ENCODE results near the gene COL27A1. TPM values are rescaled to one million over a fixed set of nuclear protein-coding genes. Genes with fewer than 3 reads are reported as not detected.
A peak's percentile ranks its signal among the peaks of the same experiment; 100 is the strongest.

The COL27A1 gene
- total RNA-seq, 4 donors from 2014 or later = 1.0 to 5.7 (median 3.3) TPM

DNA sequence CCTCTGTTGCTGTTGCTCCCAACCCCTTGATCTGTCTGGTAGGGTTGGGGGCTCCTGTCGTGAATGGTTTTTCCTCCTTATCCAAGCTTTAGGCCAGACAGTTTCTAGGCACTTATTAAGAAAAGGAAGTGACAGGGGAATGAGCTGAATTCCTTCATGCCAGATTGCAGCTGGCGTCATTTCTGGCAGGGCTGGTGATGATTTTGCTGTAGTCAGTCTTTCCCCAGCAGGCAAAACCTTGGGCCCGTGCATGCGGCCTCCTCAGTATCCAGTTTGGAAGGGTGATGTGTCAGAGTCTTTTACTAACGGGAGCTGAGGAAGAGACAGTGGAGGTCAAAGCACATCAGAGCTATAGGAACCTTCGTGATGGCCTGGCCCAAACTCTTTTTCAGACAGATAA lies 58.8 kb downstream of the COL27A1 start:
- no peaks in the 10 kb centered on the region for H3K36me3 ChIP-seq

DNA sequence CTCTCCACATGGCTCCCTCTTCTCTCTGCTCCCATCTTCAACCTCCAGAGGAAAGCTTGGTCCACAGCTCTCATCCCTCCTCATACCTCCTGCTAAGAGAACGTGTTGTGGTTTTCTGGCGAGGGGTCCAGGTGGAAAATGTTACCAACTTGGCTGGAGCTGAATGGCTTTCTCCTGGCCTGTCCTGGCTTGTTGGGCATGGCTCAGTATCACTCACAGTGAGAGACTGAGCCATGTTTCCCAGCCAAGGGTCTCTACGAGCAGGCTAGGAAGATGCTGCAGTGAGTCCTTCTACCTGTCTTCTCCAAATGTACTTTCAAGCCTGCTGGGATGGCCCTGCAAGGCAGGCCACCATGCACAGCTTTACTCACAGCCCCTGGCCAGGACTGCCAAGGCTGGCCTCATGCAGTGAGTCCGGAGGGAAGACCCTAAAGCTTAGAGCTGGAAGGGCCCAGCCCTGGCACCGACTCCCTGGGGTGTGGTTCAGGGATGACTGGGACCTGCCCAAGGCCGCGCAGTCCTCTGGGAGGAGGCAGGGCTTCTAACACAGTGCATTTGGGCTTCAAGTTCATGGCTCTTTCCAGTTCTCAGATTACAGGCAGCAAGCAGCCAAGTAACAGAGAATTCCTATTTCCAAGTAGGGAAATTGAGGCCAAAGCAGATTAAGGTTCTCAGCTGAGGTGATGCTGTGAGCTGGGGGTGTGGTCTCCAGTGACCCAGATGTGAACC lies 59.5 kb downstream of the COL27A1 start:
- no peaks in the 10 kb centered on the region for H3K36me3 ChIP-seq
- H3K27ac ChIP-seq = no peak overlapping the region
- TF ChIP-seq POLR2AphosphoS5 (IDR thresholded peaks at IDR 0.05) (no peak), EP300 (IDR thresholded peaks at IDR 0.05) (no peak), POLR2A (IDR thresholded peaks at IDR 0.05) (no peak)
- TF ChIP-seq, protein P1, sequence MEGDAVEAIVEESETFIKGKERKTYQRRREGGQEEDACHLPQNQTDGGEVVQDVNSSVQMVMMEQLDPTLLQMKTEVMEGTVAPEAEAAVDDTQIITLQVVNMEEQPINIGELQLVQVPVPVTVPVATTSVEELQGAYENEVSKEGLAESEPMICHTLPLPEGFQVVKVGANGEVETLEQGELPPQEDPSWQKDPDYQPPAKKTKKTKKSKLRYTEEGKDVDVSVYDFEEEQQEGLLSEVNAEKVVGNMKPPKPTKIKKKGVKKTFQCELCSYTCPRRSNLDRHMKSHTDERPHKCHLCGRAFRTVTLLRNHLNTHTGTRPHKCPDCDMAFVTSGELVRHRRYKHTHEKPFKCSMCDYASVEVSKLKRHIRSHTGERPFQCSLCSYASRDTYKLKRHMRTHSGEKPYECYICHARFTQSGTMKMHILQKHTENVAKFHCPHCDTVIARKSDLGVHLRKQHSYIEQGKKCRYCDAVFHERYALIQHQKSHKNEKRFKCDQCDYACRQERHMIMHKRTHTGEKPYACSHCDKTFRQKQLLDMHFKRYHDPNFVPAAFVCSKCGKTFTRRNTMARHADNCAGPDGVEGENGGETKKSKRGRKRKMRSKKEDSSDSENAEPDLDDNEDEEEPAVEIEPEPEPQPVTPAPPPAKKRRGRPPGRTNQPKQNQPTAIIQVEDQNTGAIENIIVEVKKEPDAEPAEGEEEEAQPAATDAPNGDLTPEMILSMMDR (IDR thresholded peaks at IDR 0.05) = no peak
- H3K4me3 ChIP-seq = no peak overlapping the region
- no peaks in the 10 kb centered on the region for H3K9me3 ChIP-seq
- H3K4me1 ChIP-seq = peaks cover 0 to 31% (median 14%) of the 10 kb centered on the region in 3 donors
- H3K27me3 ChIP-seq = no peaks in the 10 kb centered on the region
- WGBS, 2 donors (ENCODE audit: low coverage in 1 of 2) = 41% methylated on average over 2 of the region's 7 CpGs; no CpG with 5 or more reads in 1 of the 2 donors
- ATAC-seq = no peak

More for the DNA sequence above, 58.8 kb downstream of the COL27A1 start:
- no peak overlapping the region for H3K4me3 ChIP-seq
- 38% methylated on average over 2 of the region's 6 CpGs; no CpG with 5 or more reads in 1 of the 2 donors for WGBS, 2 donors (ENCODE audit: low coverage in 1 of 2)
- no peaks in the 10 kb centered on the region for H3K27me3 ChIP-seq
- no peaks in the 10 kb centered on the region for H3K9me3 ChIP-seq
- H3K27ac ChIP-seq = no peak overlapping the region
- peaks cover 0 to 25% (median 14%) of the 10 kb centered on the region in 3 donors for H3K4me1 ChIP-seq
- no peak for TF ChIP-seq EP300 (IDR thresholded peaks at IDR 0.05)
- TF ChIP-seq POLR2AphosphoS5 (IDR thresholded peaks at IDR 0.05) = peak; percentile 12
- ATAC-seq = no peak

DNA sequence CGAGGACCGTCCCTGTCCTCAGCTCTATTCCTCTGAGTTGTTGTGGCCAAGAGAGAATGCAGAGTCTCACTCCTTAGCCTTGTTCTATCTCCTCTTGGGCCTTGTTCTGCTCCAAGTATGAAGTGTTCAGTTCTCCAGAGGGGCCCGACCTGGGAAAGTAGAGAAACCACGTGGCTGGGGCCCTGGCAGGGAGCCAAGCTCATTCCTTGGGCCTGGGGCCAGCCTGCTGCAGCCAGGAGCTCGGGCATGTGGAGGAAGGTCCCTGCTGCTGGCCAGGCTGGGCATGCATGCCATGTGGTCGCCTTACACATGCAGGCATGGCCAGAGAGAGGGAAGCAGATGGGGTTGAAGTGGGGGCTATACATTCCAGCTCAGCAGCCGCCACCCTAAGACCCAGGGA lies 60.7 kb downstream of the COL27A1 start:
- WGBS, 2 donors (ENCODE audit: low coverage in 1 of 2) = 80% methylated on average over 1 of the region's 7 CpGs; no CpG with 5 or more reads in 1 of the 2 donors
- Histone ChIP-seq H3K9me3 (no peaks in the 10 kb centered on the region), H3K36me3 (no peaks in the 10 kb centered on the region), H3K4me3 (no peak overlapping the region), H3K4me1 (peaks cover 0 to 39% (median 18%) of the 10 kb centered on the region in 3 donors), H3K27ac (no peak overlapping the region), H3K27me3 (no peaks in the 10 kb centered on the region)
- TF ChIP-seq, protein P1 (IDR thresholded peaks at IDR 0.05) = no peak
- TF ChIP-seq EP300 (IDR thresholded peaks at IDR 0.05) (no peak), POLR2AphosphoS5 (IDR thresholded peaks at IDR 0.05) (no peak), POLR2A (IDR thresholded peaks at IDR 0.05) (no peak)
- ATAC-seq = peak; percentile 42

DNA sequence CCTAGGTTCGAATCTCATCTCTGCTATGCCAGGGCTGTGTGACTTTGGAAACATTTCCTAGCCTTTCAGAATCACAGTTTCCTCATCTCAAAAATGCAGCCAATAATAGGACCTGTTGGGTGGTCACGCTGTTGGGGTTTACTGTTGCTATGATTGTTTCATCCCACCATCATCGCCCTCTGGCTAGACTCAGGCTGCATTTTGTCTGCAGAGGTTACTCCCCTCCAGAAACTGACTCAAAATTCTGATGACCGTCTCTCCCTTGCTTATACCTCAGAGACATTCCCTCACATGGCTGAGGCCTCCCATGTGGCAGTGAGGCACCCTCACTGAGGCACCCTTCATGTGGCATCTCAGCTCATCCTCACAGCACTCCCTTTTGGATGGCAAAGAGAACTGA lies 61.6 kb downstream of the COL27A1 start:
- H3K27ac ChIP-seq = no peak overlapping the region
- H3K27me3 ChIP-seq = no peaks in the 10 kb centered on the region
- H3K9me3 ChIP-seq = no peaks in the 10 kb centered on the region
- H3K36me3 ChIP-seq = no peaks in the 10 kb centered on the region
- ATAC-seq = no peak
- peaks cover 0 to 39% (median 18%) of the 10 kb centered on the region in 3 donors for H3K4me1 ChIP-seq
- 94% methylated on average over 3 of the region's 4 CpGs; no CpG with 5 or more reads in 1 of the 2 donors for WGBS, 2 donors (ENCODE audit: low coverage in 1 of 2)
- H3K4me3 ChIP-seq = no peak overlapping the region
- TF ChIP-seq POLR2AphosphoS5 (IDR thresholded peaks at IDR 0.05) (no peak), EP300 (IDR thresholded peaks at IDR 0.05) (no peak), POLR2A (IDR thresholded peaks at IDR 0.05) (no peak)
- TF ChIP-seq, protein P1 (IDR thresholded peaks at IDR 0.05) = no peak

DNA sequence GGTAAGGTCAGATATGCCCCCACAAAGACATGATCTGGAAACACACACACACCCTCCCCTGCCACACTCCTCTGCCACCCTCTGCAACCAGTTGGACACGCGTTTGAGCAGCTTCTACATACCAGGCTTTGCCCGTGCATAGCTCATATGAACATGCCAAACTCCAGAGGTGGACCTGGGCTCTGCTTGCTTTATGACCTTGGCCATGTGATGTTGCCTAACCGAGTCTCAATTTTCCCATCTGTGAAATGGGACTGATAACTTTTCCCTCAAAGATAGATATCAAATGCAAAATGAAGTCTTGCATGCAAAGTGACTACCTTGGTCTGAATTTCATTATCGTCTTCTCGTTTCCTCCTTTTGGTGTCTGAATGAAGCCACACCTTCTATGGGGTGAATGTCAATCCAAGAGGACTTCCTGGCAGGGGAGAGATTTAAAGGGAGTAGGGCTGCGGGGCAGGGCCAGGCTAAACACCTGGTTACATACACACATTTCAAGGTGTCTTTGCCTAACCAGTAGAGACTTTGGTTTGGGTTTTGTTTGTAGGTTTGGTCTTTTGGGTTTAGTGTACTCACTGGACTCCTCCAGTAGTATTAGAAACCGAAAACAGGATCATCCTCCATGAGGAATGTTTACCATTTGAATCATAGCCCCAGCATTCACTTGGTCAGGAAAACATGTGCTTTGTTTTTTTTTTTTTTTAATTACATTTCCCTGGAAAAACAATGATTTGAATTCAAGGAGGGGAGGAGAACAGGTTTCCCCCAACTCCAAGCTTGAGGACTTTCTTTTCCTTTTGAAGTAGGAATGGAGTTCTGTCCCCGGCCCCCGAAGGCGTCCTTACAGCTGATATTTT lies 63.2 kb downstream of the COL27A1 start:
- 90 to 95% methylated on average over 6 to 8 of the region's 11 CpGs for WGBS, 2 donors (ENCODE audit: low coverage in 1 of 2)
- Histone ChIP-seq H3K27me3 (no peaks in the 10 kb centered on the region), H3K36me3 (no peaks in the 10 kb centered on the region), H3K4me1 (peaks cover 0 to 39% (median 18%) of the 10 kb centered on the region in 3 donors), H3K9me3 (no peaks in the 10 kb centered on the region), H3K27ac (no peak overlapping the region), H3K4me3 (no peak overlapping the region)
- no peak for ATAC-seq
- TF ChIP-seq EP300 (IDR thresholded peaks at IDR 0.05) = no peak
- TF ChIP-seq POLR2A (IDR thresholded peaks at IDR 0.05) = no peak
- TF ChIP-seq POLR2AphosphoS5 (IDR thresholded peaks at IDR 0.05) = no peak
- TF ChIP-seq, protein P1 (IDR thresholded peaks at IDR 0.05) = no peak
